Measurements from ENCODE around the gene GDPD4.
A peak's percentile ranks its signal among the peaks of the same experiment; 100 is the strongest.

The GDPD4 gene

GRCh38 chr11:77270921-77271320, 30.6 kb downstream of the GDPD4 start:
- DNase-seq (ENCODE audit: low read depth in 2 of 2): no peak
- no peak for TF ChIP-seq CTCF (IDR thresholded peaks at IDR 0.05; ENCODE audit: low read depth, low read length)
- H3K4me3 ChIP-seq (replicated peaks in 1 of 2; ENCODE audit: low read depth in 2 of 2, low read length in 2 of 2): no peak overlapping the region

- peak in 1 of 2 donors; percentile 65 for DNase-seq (ENCODE audit: low read depth in 2 of 2)
- no peak for TF ChIP-seq CTCF (IDR thresholded peaks at IDR 0.05; ENCODE audit: low read depth, low read length)
- no peak overlapping the region for H3K4me3 ChIP-seq (replicated peaks in 1 of 2; ENCODE audit: low read depth in 2 of 2, low read length in 2 of 2)
Observed at GRCh38 chr11:77269484-77270123, 31.9 kb downstream of the GDPD4 start.

- TF ChIP-seq CTCF (IDR thresholded peaks at IDR 0.05; ENCODE audit: low read depth, low read length): no peak
- peak; percentile 15 to 85 for DNase-seq (ENCODE audit: low read depth in 2 of 2)
- no peak overlapping the region for H3K4me3 ChIP-seq (replicated peaks in 1 of 2; ENCODE audit: low read depth in 2 of 2, low read length in 2 of 2)
Observed at GRCh38 chr11:77267962-77268361, 33.5 kb downstream of the GDPD4 start.

GRCh38 chr11:77266766-77267165, 34.7 kb downstream of the GDPD4 start:
- H3K4me3 ChIP-seq (replicated peaks in 1 of 2; ENCODE audit: low read depth in 2 of 2, low read length in 2 of 2): no peak overlapping the region
- TF ChIP-seq CTCF (IDR thresholded peaks at IDR 0.05; ENCODE audit: low read depth, low read length): no peak
- peak in 1 of 2 donors; percentile 41 for DNase-seq (ENCODE audit: low read depth in 2 of 2)

GRCh38 chr11:77262803-77263202, 38.7 kb downstream of the GDPD4 start:
- no peak for TF ChIP-seq CTCF (IDR thresholded peaks at IDR 0.05; ENCODE audit: low read depth, low read length)
- no peak overlapping the region for H3K4me3 ChIP-seq (replicated peaks in 1 of 2; ENCODE audit: low read depth in 2 of 2, low read length in 2 of 2)
- DNase-seq (ENCODE audit: low read depth in 2 of 2): no peak

- TF ChIP-seq CTCF (IDR thresholded peaks at IDR 0.05; ENCODE audit: low read depth, low read length): no peak
- peak; percentile 47 to 78 for DNase-seq (ENCODE audit: low read depth in 2 of 2)
- H3K4me3 ChIP-seq (replicated peaks in 1 of 2; ENCODE audit: low read depth in 2 of 2, low read length in 2 of 2): no peak overlapping the region
Observed at GRCh38 chr11:77259641-77260040, 41.8 kb downstream of the GDPD4 start.

- DNase-seq (ENCODE audit: low read depth in 2 of 2): no peak
- H3K4me3 ChIP-seq (replicated peaks in 1 of 2; ENCODE audit: low read depth in 2 of 2, low read length in 2 of 2): no peak overlapping the region
- TF ChIP-seq CTCF (IDR thresholded peaks at IDR 0.05; ENCODE audit: low read depth, low read length): no peak
Observed at GRCh38 chr11:77253690-77254089, 47.8 kb downstream of the GDPD4 start.
